IMR-90 (cell line): ENCODE measurements around the gene NANOS3. TPM values are rescaled to one million over a fixed set of nuclear protein-coding genes. Genes with fewer than 3 reads are reported as not detected.

Experiments used
- ATAC-seq: fragments of 200-7000 bp; cut with Tn5 transposase; 2 replicates; pipeline ENCODE4 v1.9.1; 2020; ENCODE audit warnings: low read depth, mild to moderate bottlenecking, moderate library complexity
- BruUV-seq: library from RNA; stranded (reverse); fragments of 400-500 nt; replicated peaks from 2 replicates; lab custom pipeline; 2021; lab: Mats Ljungman, UMichigan
- CTCF ChIA-PET: fragments of 300-600 bp; formaldehyde crosslinking; extraction: SDS; loops from one replicate; lab custom pipeline; 2021; ENCODE audit warnings: antibody characterized with exemption; lab: Yijun Ruan, JAX
- POLR2A ChIA-PET: fragments of 300-600 bp; sonication (Branson Sonifier 250); formaldehyde crosslinking; loops from one replicate; lab custom pipeline; 2022; ENCODE audit warnings: antibody characterized with exemption; ENCODE audit not compliant: unreplicated experiment; lab: Charles Lee
- DNase-seq: peaks from one replicate; pipeline ENCODE4 v3.0.0; 2013
- H2AFZ ChIP-seq: replicated peaks from 2 replicates; pipeline ENCODE3; 2013; ENCODE audit warnings: low read length, mild to moderate bottlenecking; ENCODE audit not compliant: poor library complexity
- H2AK5ac ChIP-seq: 2 replicates; pipeline ENCODE4 v1.6.1; 2013; ENCODE audit warnings: low read depth, low read length, inconsistent platforms
- H2AK9ac ChIP-seq: replicated peaks from 2 replicates; pipeline ENCODE3; 2013; ENCODE audit warnings: mild to moderate bottlenecking, low read depth, low read length, moderate library complexity; ENCODE audit not compliant: poor library complexity
- H2BK120ac ChIP-seq: 2 replicates; pipeline ENCODE4 v1.6.1; 2013; ENCODE audit warnings: low read depth, low read length, inconsistent platforms
- H2BK15ac ChIP-seq: 3 replicates; pipeline ENCODE4 v1.6.1; 2013; ENCODE audit warnings: low read depth, low read length, inconsistent platforms
- H2BK20ac ChIP-seq: 2 replicates; pipeline ENCODE4 v1.6.1; 2013; ENCODE audit warnings: low read depth, mild to moderate bottlenecking, inconsistent platforms, low read length, moderate library complexity
- H2BK5ac ChIP-seq: 2 replicates; pipeline ENCODE4 v1.6.1; 2013; ENCODE audit warnings: mild to moderate bottlenecking, low read depth, low read length, inconsistent platforms; ENCODE audit not compliant: poor library complexity, severe bottlenecking
- H3K14ac ChIP-seq: replicated peaks from 2 replicates; pipeline ENCODE4 v1.6.1; 2013; ENCODE audit warnings: low read depth, low read length, inconsistent platforms
- H3K18ac ChIP-seq: 2 replicates; pipeline ENCODE4 v1.6.1; 2013; ENCODE audit warnings: low read depth, low read length, control low read depth
- H3K23ac ChIP-seq: 2 replicates; pipeline ENCODE4 v1.6.1; 2013; ENCODE audit warnings: low read depth, low read length, inconsistent platforms
- H3K27ac ChIP-seq: 2 replicates; pipeline ENCODE4 v1.5.1; 2013; ENCODE audit warnings: mild to moderate bottlenecking, control low read depth, low read length; ENCODE audit not compliant: insufficient read depth
- H3K27me3 ChIP-seq: 2 replicates; pipeline ENCODE4 v1.6.1; 2013; ENCODE audit warnings: low read length; ENCODE audit not compliant: control insufficient read depth, insufficient read depth
- H3K36me3 ChIP-seq: 2 replicates; pipeline ENCODE4 v1.6.1; 2013; ENCODE audit warnings: low read length, mixed read lengths; ENCODE audit not compliant: control insufficient read depth, insufficient read depth
- H3K4ac ChIP-seq: 2 replicates; pipeline ENCODE4 v1.6.1; 2013; ENCODE audit warnings: low read depth, low read length, inconsistent platforms
- H3K4me1 ChIP-seq: 2 replicates; pipeline ENCODE4 v1.6.1; 2013; ENCODE audit warnings: low read length, mixed read lengths; ENCODE audit not compliant: control insufficient read depth, insufficient read depth
- H3K4me2 ChIP-seq: 2 replicates; pipeline ENCODE4 v1.6.1; 2013; ENCODE audit warnings: low read depth, mild to moderate bottlenecking, control low read depth, low read length, moderate library complexity
- H3K4me3 ChIP-seq: 2 replicates; pipeline ENCODE4 v1.5.1; 2013; ENCODE audit warnings: low read depth, mild to moderate bottlenecking, control low read depth, low read length, moderate library complexity; ENCODE audit not compliant: insufficient read depth
- H3K56ac ChIP-seq: 2 replicates; pipeline ENCODE4 v1.6.1; 2013; ENCODE audit warnings: low read length, inconsistent platforms; ENCODE audit not compliant: insufficient read depth; ENCODE audit errors: extremely low read depth
- H3K79me1 ChIP-seq, 2 experiments: 2 replicates each; pipeline ENCODE4 v1.6.1; 2013; ENCODE audit warnings: low read length in 2 of 2, inconsistent platforms in 1 of 2, low read depth in 1 of 2
- H3K9ac ChIP-seq: 2 replicates; pipeline ENCODE4 v1.6.1; 2013; ENCODE audit warnings: low read depth, low read length, control low read depth
- H3K9me1 ChIP-seq: 2 replicates; pipeline ENCODE4 v1.6.1; 2013; ENCODE audit warnings: low read length, inconsistent platforms; ENCODE audit not compliant: insufficient read depth
- H3K9me3 ChIP-seq: 2 replicates; pipeline ENCODE4 v1.6.1; 2013; ENCODE audit warnings: low read length; ENCODE audit not compliant: control insufficient read depth, insufficient read depth
- H4K20me1 ChIP-seq: 2 replicates; pipeline ENCODE4 v1.6.1; 2013; ENCODE audit warnings: low read length, inconsistent platforms; ENCODE audit not compliant: insufficient read depth
- H4K5ac ChIP-seq: 2 replicates; pipeline ENCODE4 v1.6.1; 2013; ENCODE audit warnings: mild to moderate bottlenecking, low read depth, low read length, control low read depth
- H4K8ac ChIP-seq, 2 experiments: 2 replicates each; pipeline ENCODE4 v1.6.1; 2013; ENCODE audit warnings: low read depth in 2 of 2, low read length in 2 of 2, control low read depth in 1 of 2, inconsistent platforms in 1 of 2
- H4K91ac ChIP-seq: 2 replicates; pipeline ENCODE4 v1.6.1; 2013; ENCODE audit warnings: low read depth, low read length, inconsistent platforms; ENCODE audit not compliant: insufficient read depth
- BHLHE40 ChIP-seq: fragments of 150-350 bp; IDR thresholded peaks from 2 replicates; pipeline ENCODE4 v1.6.1; 2016; ENCODE audit warnings: mild to moderate bottlenecking, low read depth, low read length
- CEBPB ChIP-seq: IDR thresholded peaks from 2 replicates; pipeline ENCODE4 v1.6.1; 2012; ENCODE audit warnings: low read depth, low read length, improper control_type of control experiment
- CHD1 ChIP-seq: IDR thresholded peaks from 2 replicates; pipeline ENCODE4 v1.6.1; 2012; ENCODE audit warnings: low read depth, low read length, improper control_type of control experiment
- FOS ChIP-seq: fragments of 150-350 bp; IDR thresholded peaks from 2 replicates; pipeline ENCODE4 v1.6.1; 2016; ENCODE audit warnings: low read depth, low read length
- MAFK ChIP-seq: IDR thresholded peaks from 2 replicates; pipeline ENCODE4 v1.6.1; 2012; ENCODE audit warnings: low read depth, low read length, improper control_type of control experiment
- MAZ ChIP-seq: IDR thresholded peaks from 2 replicates; pipeline ENCODE4 v1.6.1; 2012; ENCODE audit warnings: low read depth, mild to moderate bottlenecking, low read length, improper control_type of control experiment, moderate library complexity, borderline replicate concordance
- MXI1 ChIP-seq: IDR thresholded peaks from 2 replicates; pipeline ENCODE4 v1.6.1; 2012; ENCODE audit warnings: low read depth, mild to moderate bottlenecking, low read length, moderate library complexity, borderline replicate concordance
- NFE2L2 ChIP-seq: fragments of 150-350 bp; IDR thresholded peaks from 2 replicates; pipeline ENCODE4 v1.6.1; 2016; ENCODE audit warnings: low read depth, mild to moderate bottlenecking, low read length
- POLR2A ChIP-seq: IDR thresholded peaks from 2 replicates; pipeline ENCODE4 v1.6.1; 2012; ENCODE audit warnings: mild to moderate bottlenecking, low read depth, low read length
- RAD21 ChIP-seq: IDR thresholded peaks from 2 replicates; pipeline ENCODE4 v1.6.1; 2012; ENCODE audit warnings: low read length, improper control_type of control experiment
- RCOR1 ChIP-seq: IDR thresholded peaks from 2 replicates; pipeline ENCODE4 v1.6.1; 2012; ENCODE audit warnings: mild to moderate bottlenecking, low read length, improper control_type of control experiment; ENCODE audit not compliant: insufficient replicate concordance
- RFX5 ChIP-seq: IDR thresholded peaks from 2 replicates; pipeline ENCODE4 v1.8.0; 2012; ENCODE audit warnings: low read depth, mild to moderate bottlenecking, low read length, moderate library complexity
- SMC3 ChIP-seq: fragments of 150-350 bp; IDR thresholded peaks from 2 replicates; pipeline ENCODE4 v1.6.1; 2016; ENCODE audit warnings: low read depth, mild to moderate bottlenecking, antibody characterized with exemption, low read length, moderate library complexity
- WGBS, 2 experiments: methylation state at CpG; one replicate each; pipeline versions ENCODE4 v1.1.5 to v1.1.7; 2013; ENCODE audit warnings: missing lambda C conversion rate in 2 of 2; ENCODE audit not compliant: insufficient read length in 1 of 2; ENCODE audit errors: extremely low coverage in 2 of 2; 5-methylcytosine and 5-hydroxymethylcytosine counted together
- dilution Hi-C: fragments of 300-500 bp; cut with HindIII; formaldehyde crosslinking; loops from one replicate; pipeline ENCODE4 v1.14.3; 2018; ENCODE audit warnings: low sequenced_read_pairs; ENCODE audit not compliant: unreplicated experiment
- in situ Hi-C: fragments of 300-500 bp; cut with MboI; formaldehyde crosslinking; loops from 3 replicates; pipeline ENCODE4 v1.14.3; 2019; ENCODE audit warnings: low sequenced_read_pairs, inconsistent platforms, mixed read lengths
- intact Hi-C: fragments of 100-400 bp; cut with micrococcal nuclease; formaldehyde crosslinking; loops from 2 replicates; pipeline ENCODE4 v1.10.0; 2022
- polyA plus RNA-seq, 3 experiments: library from polyadenylated mRNA; depleted of rRNA; stranded (reverse); fragments of >200 nt; gene quantifications; 2 replicates each; pipeline ENCODE4 v1.2.3, GENCODE V29; 2012; ENCODE audit warnings: low replicate concordance in 1 of 3
- total RNA-seq: library from RNA; depleted of rRNA; stranded (reverse); fragments of >200 nt; gene quantifications from 2 replicates; pipeline ENCODE4 v1.2.3, GENCODE V29; 2012
- TF ChIP-seq, protein P1 (sequence below): fragments of 150-350 bp; IDR thresholded peaks from 2 replicates; pipeline ENCODE4 v1.6.1; 2016; ENCODE audit warnings: low read depth, mild to moderate bottlenecking, low read length, moderate library complexity, borderline replicate concordance
- TF ChIP-seq, protein P2 (sequence below): fragments of 150-350 bp; IDR thresholded peaks from 2 replicates; pipeline ENCODE4 v1.6.1; 2017; ENCODE audit warnings: mild to moderate bottlenecking, antibody characterized with exemption, low read length, low read depth
- TF ChIP-seq, protein P3 (sequence below): conservative IDR thresholded peaks from 2 replicates; pipeline ENCODE4 v1.5.1; 2012; ENCODE audit warnings: mild to moderate bottlenecking, low read depth, low read length, improper control_type of control experiment

NANOS3 gene
- total and polyA plus RNA-seq, 2 of the 4 experiments (the other 2 are of a cell fraction) = 0.63 TPM; not detected in 1

DNA sequence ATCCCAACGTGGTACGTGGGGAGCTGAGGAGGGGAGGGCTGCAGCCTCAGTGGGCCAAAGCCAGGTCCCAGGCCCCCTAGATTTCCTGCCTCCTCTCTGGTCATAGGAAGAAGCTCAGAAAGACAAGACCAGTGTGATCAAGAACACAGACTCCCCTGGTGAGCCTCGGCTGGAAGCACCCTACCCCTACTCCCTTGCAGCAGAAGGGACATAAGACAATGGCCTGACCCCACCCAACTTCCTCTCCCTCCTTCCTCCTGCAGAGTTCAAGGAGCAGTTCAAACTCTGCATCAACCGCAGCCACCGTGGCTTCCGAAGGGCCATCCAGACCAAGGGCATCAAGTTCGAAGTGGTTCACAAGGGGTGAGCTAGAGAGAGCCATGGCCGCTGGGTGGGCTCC is 49.8 kb downstream of the NANOS3 start:
- dilution Hi-C loops (no loop called here), intact Hi-C loops (no loop called here), in situ Hi-C loops (no loop called here)
- H3K4me2 ChIP-seq = no peak overlapping the region
- no peak overlapping the region for H4K8ac ChIP-seq
- H3K56ac ChIP-seq = no peak overlapping the region
- H3K18ac ChIP-seq = no peak overlapping the region
- no peaks in the 10 kb centered on the region for H3K9me1 ChIP-seq
- H3K9ac ChIP-seq = no peak overlapping the region
- POLR2A ChIA-PET = no interaction called here
- H2BK15ac ChIP-seq = no peak overlapping the region
- no peak overlapping the region for H4K5ac ChIP-seq
- H3K27me3 ChIP-seq = no peaks in the 10 kb centered on the region
- H4K20me1 ChIP-seq = no peaks in the 10 kb centered on the region
- H2BK20ac ChIP-seq = no peak overlapping the region
- H2AK5ac ChIP-seq = no peak overlapping the region
- no TSS peak for BruUV-seq
- H3K79me1 ChIP-seq = no peaks in the 10 kb centered on the region
- no peaks in the 10 kb centered on the region for H3K4me1 ChIP-seq
- no peak overlapping the region for H3K4ac ChIP-seq
- no peak overlapping the region for H3K23ac ChIP-seq
- no peak overlapping the region for H3K27ac ChIP-seq
- H3K36me3 ChIP-seq = peaks cover 50% of the 10 kb centered on the region
- H2AFZ ChIP-seq = no peak overlapping the region
- DNase-seq (no peak), ATAC-seq (no peak)
- TF ChIP-seq RCOR1 (no peak), MAFK (no peak), SMC3 (no peak), POLR2A (no peak), CEBPB (no peak), MAZ (no peak), CHD1 (no peak), RFX5 (no peak), FOS (no peak), BHLHE40 (no peak), NFE2L2 (no peak), MXI1 (no peak), RAD21 (no peak)
- TF ChIP-seq, protein P1, sequence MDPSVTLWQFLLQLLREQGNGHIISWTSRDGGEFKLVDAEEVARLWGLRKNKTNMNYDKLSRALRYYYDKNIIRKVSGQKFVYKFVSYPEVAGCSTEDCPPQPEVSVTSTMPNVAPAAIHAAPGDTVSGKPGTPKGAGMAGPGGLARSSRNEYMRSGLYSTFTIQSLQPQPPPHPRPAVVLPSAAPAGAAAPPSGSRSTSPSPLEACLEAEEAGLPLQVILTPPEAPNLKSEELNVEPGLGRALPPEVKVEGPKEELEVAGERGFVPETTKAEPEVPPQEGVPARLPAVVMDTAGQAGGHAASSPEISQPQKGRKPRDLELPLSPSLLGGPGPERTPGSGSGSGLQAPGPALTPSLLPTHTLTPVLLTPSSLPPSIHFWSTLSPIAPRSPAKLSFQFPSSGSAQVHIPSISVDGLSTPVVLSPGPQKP = no peak
- TF ChIP-seq, protein P2, sequence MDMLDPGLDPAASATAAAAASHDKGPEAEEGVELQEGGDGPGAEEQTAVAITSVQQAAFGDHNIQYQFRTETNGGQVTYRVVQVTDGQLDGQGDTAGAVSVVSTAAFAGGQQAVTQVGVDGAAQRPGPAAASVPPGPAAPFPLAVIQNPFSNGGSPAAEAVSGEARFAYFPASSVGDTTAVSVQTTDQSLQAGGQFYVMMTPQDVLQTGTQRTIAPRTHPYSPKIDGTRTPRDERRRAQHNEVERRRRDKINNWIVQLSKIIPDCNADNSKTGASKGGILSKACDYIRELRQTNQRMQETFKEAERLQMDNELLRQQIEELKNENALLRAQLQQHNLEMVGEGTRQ = no peak
- TF ChIP-seq, protein P3, sequence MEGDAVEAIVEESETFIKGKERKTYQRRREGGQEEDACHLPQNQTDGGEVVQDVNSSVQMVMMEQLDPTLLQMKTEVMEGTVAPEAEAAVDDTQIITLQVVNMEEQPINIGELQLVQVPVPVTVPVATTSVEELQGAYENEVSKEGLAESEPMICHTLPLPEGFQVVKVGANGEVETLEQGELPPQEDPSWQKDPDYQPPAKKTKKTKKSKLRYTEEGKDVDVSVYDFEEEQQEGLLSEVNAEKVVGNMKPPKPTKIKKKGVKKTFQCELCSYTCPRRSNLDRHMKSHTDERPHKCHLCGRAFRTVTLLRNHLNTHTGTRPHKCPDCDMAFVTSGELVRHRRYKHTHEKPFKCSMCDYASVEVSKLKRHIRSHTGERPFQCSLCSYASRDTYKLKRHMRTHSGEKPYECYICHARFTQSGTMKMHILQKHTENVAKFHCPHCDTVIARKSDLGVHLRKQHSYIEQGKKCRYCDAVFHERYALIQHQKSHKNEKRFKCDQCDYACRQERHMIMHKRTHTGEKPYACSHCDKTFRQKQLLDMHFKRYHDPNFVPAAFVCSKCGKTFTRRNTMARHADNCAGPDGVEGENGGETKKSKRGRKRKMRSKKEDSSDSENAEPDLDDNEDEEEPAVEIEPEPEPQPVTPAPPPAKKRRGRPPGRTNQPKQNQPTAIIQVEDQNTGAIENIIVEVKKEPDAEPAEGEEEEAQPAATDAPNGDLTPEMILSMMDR = no peak
- H3K14ac ChIP-seq = no peak overlapping the region
- H3K9me3 ChIP-seq = no peaks in the 10 kb centered on the region
- no peak overlapping the region for H2BK120ac ChIP-seq
- H3K4me3 ChIP-seq = no peak overlapping the region
- no peak overlapping the region for H2BK5ac ChIP-seq
- 80% methylated on average over 1 of the region's 8 CpGs; no CpG with 5 or more reads in 1 of the 2 experiments for WGBS, 2 experiments
- H2AK9ac ChIP-seq = no peak overlapping the region
- CTCF ChIA-PET = no interaction called here
- H4K91ac ChIP-seq = no peak overlapping the region
